ENCODE measurements around the gene EXOC7.

The EXOC7 gene

DNA sequence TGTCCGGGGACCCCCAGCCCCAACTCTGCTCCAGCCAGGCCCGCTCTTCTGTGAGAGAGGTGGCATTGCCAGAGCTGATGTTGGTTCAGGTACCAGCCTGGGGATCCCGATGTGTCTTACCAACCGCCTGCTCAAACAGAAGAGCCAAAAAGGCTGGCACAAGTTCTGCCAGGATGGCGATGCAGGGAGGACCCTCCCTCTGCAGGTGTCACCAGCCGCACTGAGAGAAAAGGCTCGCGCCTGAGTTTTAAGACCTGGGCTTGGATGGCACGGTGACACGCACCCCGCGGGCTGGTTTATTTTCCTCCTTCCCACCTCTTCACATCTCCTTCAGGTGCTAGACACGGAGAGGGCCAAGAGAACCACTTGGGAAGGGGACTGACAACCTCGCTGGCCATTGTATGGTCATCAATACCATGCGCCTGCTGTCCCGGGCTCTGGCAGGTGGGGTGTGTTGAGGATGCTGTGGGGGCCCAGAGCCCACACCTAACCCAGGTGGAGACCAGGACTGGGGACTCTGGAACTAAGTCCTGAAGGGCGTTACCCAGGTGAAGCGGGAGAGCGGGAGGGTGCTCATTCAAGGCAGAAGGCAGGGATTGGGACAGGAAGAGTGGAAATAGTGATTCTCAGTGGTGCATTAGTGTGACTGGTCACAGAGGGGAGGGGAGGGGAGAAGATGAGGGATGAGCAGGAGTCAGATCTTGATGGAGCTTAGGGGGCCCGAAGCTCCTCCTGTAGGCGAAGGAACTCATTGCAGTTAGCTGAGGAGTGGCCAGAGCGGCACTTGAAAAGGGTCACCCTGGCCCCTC, 21.2 kb upstream of the EXOC7 start:
- WGBS, result 89% methylated on average over 20 of the region's 22 CpGs
- H3K9ac ChIP-seq (ENCODE audit: low read length), result no peak overlapping the region
- H4K91ac ChIP-seq (ENCODE audit: low read length), result no peak overlapping the region
- peaks cover 12% of the 10 kb centered on the region for H3K4me1 ChIP-seq (ENCODE audit: control insufficient read depth, insufficient read depth, low read depth, low read length)
- H2AFZ ChIP-seq (ENCODE audit: low read depth, low read length), result no peak overlapping the region
- no peak overlapping the region for H2AK5ac ChIP-seq (ENCODE audit: low read length, severe bottlenecking)
- H2BK120ac ChIP-seq (ENCODE audit: low read depth, low read length), result no peak overlapping the region
- H3K4me2 ChIP-seq (ENCODE audit: low read length, poor library complexity, severe bottlenecking), result no peak overlapping the region
- H4K8ac ChIP-seq (ENCODE audit: low read length), result no peak overlapping the region
- H3K36me3 ChIP-seq (ENCODE audit: control insufficient read depth in 1 of 2, insufficient read depth in 2 of 2, low read depth in 1 of 2, low read length in 2 of 2), result no peaks in the 10 kb centered on the region
- H3K4me3 ChIP-seq (ENCODE audit: insufficient read depth in 1 of 2, low read depth in 1 of 2, low read length in 2 of 2), result no peak overlapping the region
- no peak overlapping the region for H3K18ac ChIP-seq (ENCODE audit: low read depth in 1 of 2, low read length in 2 of 2)
- no peaks in the 10 kb centered on the region for H3K9me3 ChIP-seq (ENCODE audit: control insufficient read depth, low read length)
- DNase-seq, result no peak
- no peak overlapping the region for H2BK5ac ChIP-seq (ENCODE audit: low read depth, low read length, poor library complexity, severe bottlenecking)
- H3K4ac ChIP-seq (ENCODE audit: low read depth in 1 of 2, low read length in 2 of 2), result no peak overlapping the region
- no peak overlapping the region for H2BK12ac ChIP-seq (ENCODE audit: low read length in 2 of 2)
- no peak overlapping the region for H2BK15ac ChIP-seq (ENCODE audit: low read depth, poor library complexity, severe bottlenecking)
- peaks cover 0 to 45% of the 10 kb centered on the region in 2 experiments for H3K27me3 ChIP-seq (ENCODE audit: control insufficient read depth in 1 of 2, insufficient read depth in 1 of 2, low read length in 2 of 2)
- H3K23ac ChIP-seq (ENCODE audit: low read length in 2 of 2), result no peak overlapping the region
- H3K27ac ChIP-seq (ENCODE audit: low read length, poor library complexity, severe bottlenecking), result no peak overlapping the region
- no peaks in the 10 kb centered on the region for H3K79me1 ChIP-seq (replicated peaks; ENCODE audit: low read length, poor library complexity, severe bottlenecking)
- no peak overlapping the region for H3K14ac ChIP-seq (ENCODE audit: low read length in 2 of 2)

DNA sequence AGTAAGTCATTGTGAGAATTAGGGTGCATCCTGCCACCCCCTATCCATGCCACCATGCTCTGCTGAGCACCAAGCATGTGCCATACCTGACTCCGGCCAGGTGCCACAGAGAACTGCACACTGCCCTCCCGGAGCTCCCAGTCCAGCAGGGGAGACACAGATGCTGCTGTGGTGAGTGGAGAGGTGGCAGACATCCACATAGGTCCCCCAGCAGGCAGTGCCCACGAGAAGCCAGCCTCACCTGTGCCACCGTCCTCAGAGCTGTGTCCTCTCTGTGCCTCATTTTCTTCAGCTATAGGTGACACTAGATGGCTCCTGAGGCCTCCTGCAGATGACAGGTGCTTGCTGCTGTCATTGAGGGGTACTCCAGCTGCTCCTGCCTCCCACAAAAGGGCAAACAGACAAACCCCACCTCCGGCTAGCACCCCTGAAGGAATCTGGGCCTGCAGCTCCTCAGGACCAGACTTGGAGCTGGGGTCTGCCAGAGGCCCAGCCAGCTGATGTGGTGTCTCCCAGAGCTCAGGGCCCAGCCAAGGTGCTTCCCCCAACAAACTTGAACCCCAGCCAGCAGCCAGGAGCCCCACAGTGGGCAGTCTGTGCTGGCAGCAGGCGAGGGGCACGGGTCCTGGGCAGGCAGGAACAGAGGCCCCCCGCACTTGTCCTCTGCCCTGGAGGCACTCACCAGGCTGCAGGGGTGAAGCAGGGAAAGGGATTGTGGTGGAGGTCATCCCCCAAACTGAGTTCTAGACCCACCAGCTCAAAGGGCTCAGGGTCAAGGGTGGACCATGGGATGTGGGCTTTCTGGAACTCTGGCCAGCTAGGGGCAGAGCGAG, 20.4 kb upstream of the EXOC7 start:
- Histone ChIP-seq H3K79me1 (replicated peaks; ENCODE audit: low read length, poor library complexity, severe bottlenecking) (no peaks in the 10 kb centered on the region), H3K27ac (ENCODE audit: low read length, poor library complexity, severe bottlenecking) (no peak overlapping the region), H3K27me3 (ENCODE audit: control insufficient read depth in 1 of 2, insufficient read depth in 1 of 2, low read length in 2 of 2) (peaks cover 0 to 45% of the 10 kb centered on the region in 2 experiments), H3K14ac (ENCODE audit: low read length in 2 of 2) (no peak overlapping the region), H3K36me3 (ENCODE audit: control insufficient read depth in 1 of 2, insufficient read depth in 2 of 2, low read depth in 1 of 2, low read length in 2 of 2) (no peaks in the 10 kb centered on the region), H3K9me3 (ENCODE audit: control insufficient read depth, low read length) (no peaks in the 10 kb centered on the region), H3K23ac (ENCODE audit: low read length in 2 of 2) (no peak overlapping the region), H2BK12ac (ENCODE audit: low read length in 2 of 2) (no peak overlapping the region), H2BK120ac (ENCODE audit: low read depth, low read length) (no peak overlapping the region), H3K4me3 (ENCODE audit: insufficient read depth in 1 of 2, low read depth in 1 of 2, low read length in 2 of 2) (no peak overlapping the region), H2AFZ (ENCODE audit: low read depth, low read length) (no peak overlapping the region), H4K91ac (ENCODE audit: low read length) (no peak overlapping the region), H2BK5ac (ENCODE audit: low read depth, low read length, poor library complexity, severe bottlenecking) (no peak overlapping the region), H2AK5ac (ENCODE audit: low read length, severe bottlenecking) (no peak overlapping the region), H3K18ac (ENCODE audit: low read depth in 1 of 2, low read length in 2 of 2) (no peak overlapping the region), H3K9ac (ENCODE audit: low read length) (no peak overlapping the region), H2BK15ac (ENCODE audit: low read depth, poor library complexity, severe bottlenecking) (no peak overlapping the region), H3K4ac (ENCODE audit: low read depth in 1 of 2, low read length in 2 of 2) (no peak overlapping the region), H3K4me1 (ENCODE audit: control insufficient read depth, insufficient read depth, low read depth, low read length) (peaks cover 16% of the 10 kb centered on the region), H3K4me2 (ENCODE audit: low read length, poor library complexity, severe bottlenecking) (no peak overlapping the region), H4K8ac (ENCODE audit: low read length) (no peak overlapping the region)
- DNase-seq, result no peak
- 69% methylated on average over 9 of the region's 9 CpGs for WGBS

DNA sequence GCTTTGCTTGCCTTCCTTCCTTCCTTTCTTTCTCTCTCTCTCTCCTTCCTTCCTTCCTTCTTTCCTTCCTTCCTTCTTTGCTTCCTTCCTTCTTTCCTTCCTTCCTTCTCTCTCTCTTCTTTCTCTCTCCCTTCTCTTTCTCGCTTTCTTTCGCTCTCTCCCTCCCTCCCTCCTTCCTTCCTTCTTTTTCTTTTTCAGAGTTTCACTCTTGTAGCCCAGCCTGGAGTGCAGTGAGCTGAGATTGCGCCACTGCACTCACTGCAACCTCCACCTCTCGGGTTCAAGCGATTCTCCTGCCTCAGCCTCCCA, 19.6 kb upstream of the EXOC7 start:
- Histone ChIP-seq H4K91ac (ENCODE audit: low read length) (no peak overlapping the region), H2AFZ (ENCODE audit: low read depth, low read length) (no peak overlapping the region), H2BK120ac (ENCODE audit: low read depth, low read length) (no peak overlapping the region), H3K4me1 (ENCODE audit: control insufficient read depth, insufficient read depth, low read depth, low read length) (peaks cover 16% of the 10 kb centered on the region), H3K9me3 (ENCODE audit: control insufficient read depth, low read length) (no peaks in the 10 kb centered on the region), H4K8ac (ENCODE audit: low read length) (no peak overlapping the region), H3K18ac (ENCODE audit: low read depth in 1 of 2, low read length in 2 of 2) (no peak overlapping the region), H3K79me1 (replicated peaks; ENCODE audit: low read length, poor library complexity, severe bottlenecking) (no peaks in the 10 kb centered on the region), H3K14ac (ENCODE audit: low read length in 2 of 2) (no peak overlapping the region), H2BK5ac (ENCODE audit: low read depth, low read length, poor library complexity, severe bottlenecking) (no peak overlapping the region), H3K4me2 (ENCODE audit: low read length, poor library complexity, severe bottlenecking) (no peak overlapping the region), H3K36me3 (ENCODE audit: control insufficient read depth in 1 of 2, insufficient read depth in 2 of 2, low read depth in 1 of 2, low read length in 2 of 2) (no peaks in the 10 kb centered on the region), H3K27ac (ENCODE audit: low read length, poor library complexity, severe bottlenecking) (no peak overlapping the region), H2BK12ac (ENCODE audit: low read length in 2 of 2) (no peak overlapping the region), H3K4ac (ENCODE audit: low read depth in 1 of 2, low read length in 2 of 2) (no peak overlapping the region), H3K23ac (ENCODE audit: low read length in 2 of 2) (no peak overlapping the region), H2BK15ac (ENCODE audit: low read depth, poor library complexity, severe bottlenecking) (no peak overlapping the region), H3K9ac (ENCODE audit: low read length) (no peak overlapping the region), H3K4me3 (ENCODE audit: insufficient read depth in 1 of 2, low read depth in 1 of 2, low read length in 2 of 2) (no peak overlapping the region), H2AK5ac (ENCODE audit: low read length, severe bottlenecking) (no peak overlapping the region), H3K27me3 (ENCODE audit: control insufficient read depth in 1 of 2, insufficient read depth in 1 of 2, low read length in 2 of 2) (peaks cover 0 to 41% of the 10 kb centered on the region in 2 experiments)
- WGBS, result 78% methylated on average over 5 of the region's 5 CpGs
- no peak for DNase-seq

DNA sequence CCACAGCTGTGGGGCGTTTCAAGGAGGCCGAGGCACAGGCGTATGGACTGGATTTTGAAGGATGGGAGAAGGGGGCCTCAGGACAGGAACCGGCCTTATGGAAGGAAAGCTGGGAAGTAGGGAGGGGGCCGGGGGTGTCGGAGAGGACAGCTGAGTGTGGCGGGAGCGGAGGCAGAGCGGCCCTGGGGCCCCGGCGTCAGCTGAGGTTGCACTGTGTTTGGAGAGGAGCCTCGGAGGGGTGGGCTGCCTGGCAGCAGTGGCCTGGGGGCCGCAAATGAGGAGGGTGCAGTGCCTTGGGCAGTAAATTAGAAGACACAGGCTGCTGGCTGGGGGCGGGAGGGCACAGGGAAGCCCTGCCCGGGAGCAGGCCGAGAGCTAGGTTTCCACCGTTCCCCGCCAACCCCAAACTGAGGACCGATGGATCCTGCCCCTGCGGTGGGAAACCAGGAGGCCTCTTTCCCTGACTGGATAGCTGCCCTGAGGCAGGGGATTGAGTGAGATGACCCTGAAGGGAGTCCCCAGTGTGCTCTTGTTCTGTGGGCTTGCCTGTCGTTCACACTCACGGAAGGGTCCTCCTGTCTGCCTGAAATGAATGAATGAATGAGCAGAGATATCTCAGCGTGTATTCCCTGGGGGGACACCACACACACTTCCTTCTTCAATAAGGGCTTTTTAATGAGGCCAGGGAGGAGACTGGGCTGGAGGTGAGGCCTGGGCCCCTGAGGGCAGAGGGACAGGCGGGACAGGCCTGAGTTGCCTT, 19.0 kb upstream of the EXOC7 start:
- H2BK12ac ChIP-seq (ENCODE audit: low read length in 2 of 2), result peak overlapping the region in 1 of 2 experiments; percentile 11
- no peaks in the 10 kb centered on the region for H3K9me3 ChIP-seq (ENCODE audit: control insufficient read depth, low read length)
- no peak overlapping the region for H2BK15ac ChIP-seq (ENCODE audit: low read depth, poor library complexity, severe bottlenecking)
- H3K36me3 ChIP-seq (ENCODE audit: control insufficient read depth in 1 of 2, insufficient read depth in 2 of 2, low read depth in 1 of 2, low read length in 2 of 2), result no peaks in the 10 kb centered on the region
- H3K14ac ChIP-seq (ENCODE audit: low read length in 2 of 2), result no peak overlapping the region
- H3K27me3 ChIP-seq (ENCODE audit: control insufficient read depth in 1 of 2, insufficient read depth in 1 of 2, low read length in 2 of 2), result peaks cover 0 to 40% of the 10 kb centered on the region in 2 experiments
- no peaks in the 10 kb centered on the region for H3K79me1 ChIP-seq (replicated peaks; ENCODE audit: low read length, poor library complexity, severe bottlenecking)
- no peak overlapping the region for H4K91ac ChIP-seq (ENCODE audit: low read length)
- peak overlapping the region; percentile 80 for H3K9ac ChIP-seq (ENCODE audit: low read length)
- no peak overlapping the region for H3K4me3 ChIP-seq (ENCODE audit: insufficient read depth in 1 of 2, low read depth in 1 of 2, low read length in 2 of 2)
- H2AK5ac ChIP-seq (ENCODE audit: low read length, severe bottlenecking), result no peak overlapping the region
- H2BK5ac ChIP-seq (ENCODE audit: low read depth, low read length, poor library complexity, severe bottlenecking), result no peak overlapping the region
- no peak overlapping the region for H2BK120ac ChIP-seq (ENCODE audit: low read depth, low read length)
- peak overlapping the region; percentile 2 for H2AFZ ChIP-seq (ENCODE audit: low read depth, low read length)
- no peak overlapping the region for H3K18ac ChIP-seq (ENCODE audit: low read depth in 1 of 2, low read length in 2 of 2)
- H4K8ac ChIP-seq (ENCODE audit: low read length), result peak overlapping the region; percentile 10
- H3K4me1 ChIP-seq (ENCODE audit: control insufficient read depth, insufficient read depth, low read depth, low read length), result peaks cover 16% of the 10 kb centered on the region
- H3K23ac ChIP-seq (ENCODE audit: low read length in 2 of 2), result no peak overlapping the region
- DNase-seq, result no peak
- no peak overlapping the region for H3K4me2 ChIP-seq (ENCODE audit: low read length, poor library complexity, severe bottlenecking)
- no peak overlapping the region for H3K4ac ChIP-seq (ENCODE audit: low read depth in 1 of 2, low read length in 2 of 2)
- H3K27ac ChIP-seq (ENCODE audit: low read length, poor library complexity, severe bottlenecking), result no peak overlapping the region
- WGBS, result 88% methylated on average over 17 of the region's 24 CpGs

Data from mesenchymal stem cell (in vitro differentiated cells and primary cell).